GM23248 (cell line): ENCODE measurements around the gene ZNG1C.
A peak's percentile ranks its signal among the peaks of the same experiment; 100 is the strongest.
"Not testable (repeated sequence)": the region's sequence is repeated elsewhere in the genome, so short reads cannot be mapped to it uniquely, and the experiment has no call there.

Experiments used
- EZH2 ChIP-seq: fragments of 200-600 bp; sonication (generic); IDR thresholded peaks from 2 replicates; pipeline ENCODE4 v1.6.1; 2018; ENCODE audit warnings: antibody characterized with exemption, mild to moderate bottlenecking; ENCODE audit not compliant: insufficient read depth, poor library complexity, severe bottlenecking
- EZH2phosphoT487 ChIP-seq: fragments of 200-600 bp; sonication (generic); IDR thresholded peaks from 2 replicates; pipeline ENCODE4 v1.6.1; 2018; ENCODE audit warnings: antibody characterized with exemption, moderate library complexity, mild to moderate bottlenecking, low read depth; ENCODE audit not compliant: insufficient read depth

- peak; percentile 48 for TF ChIP-seq EZH2
- not testable (repeated sequence) for TF ChIP-seq EZH2phosphoT487
Measured at GRCh38 chr9:68305680-68306285, 64.0 kb downstream of the ZNG1C start.
